Neural progenitor cell (in vitro differentiated cells): ENCODE data around the gene DDX20.

Experiments
- EZH2 ChIP-seq: fragments of 200-600 bp; sonication (generic); IDR thresholded peaks from 2 replicates; pipeline ENCODE4 v1.6.1; 2017; ENCODE audit warnings: antibody characterized with exemption, mild to moderate bottlenecking, moderate library complexity
- TF ChIP-seq, protein P1 (sequence below): fragments of 200-600 bp; sonication (generic); IDR thresholded peaks from 2 replicates; pipeline ENCODE4 v1.5.1; 2017; ENCODE audit warnings: antibody characterized with exemption, mild to moderate bottlenecking

GRCh38 chr1:111738133-111738435, 17.6 kb upstream of the DDX20 start:
- TF ChIP-seq, protein P1, sequence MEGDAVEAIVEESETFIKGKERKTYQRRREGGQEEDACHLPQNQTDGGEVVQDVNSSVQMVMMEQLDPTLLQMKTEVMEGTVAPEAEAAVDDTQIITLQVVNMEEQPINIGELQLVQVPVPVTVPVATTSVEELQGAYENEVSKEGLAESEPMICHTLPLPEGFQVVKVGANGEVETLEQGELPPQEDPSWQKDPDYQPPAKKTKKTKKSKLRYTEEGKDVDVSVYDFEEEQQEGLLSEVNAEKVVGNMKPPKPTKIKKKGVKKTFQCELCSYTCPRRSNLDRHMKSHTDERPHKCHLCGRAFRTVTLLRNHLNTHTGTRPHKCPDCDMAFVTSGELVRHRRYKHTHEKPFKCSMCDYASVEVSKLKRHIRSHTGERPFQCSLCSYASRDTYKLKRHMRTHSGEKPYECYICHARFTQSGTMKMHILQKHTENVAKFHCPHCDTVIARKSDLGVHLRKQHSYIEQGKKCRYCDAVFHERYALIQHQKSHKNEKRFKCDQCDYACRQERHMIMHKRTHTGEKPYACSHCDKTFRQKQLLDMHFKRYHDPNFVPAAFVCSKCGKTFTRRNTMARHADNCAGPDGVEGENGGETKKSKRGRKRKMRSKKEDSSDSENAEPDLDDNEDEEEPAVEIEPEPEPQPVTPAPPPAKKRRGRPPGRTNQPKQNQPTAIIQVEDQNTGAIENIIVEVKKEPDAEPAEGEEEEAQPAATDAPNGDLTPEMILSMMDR, result no peak
- TF ChIP-seq EZH2, result no peak
